GM13976 (cell line): ENCODE data around the gene BEAN1.

Experiments
- DNase-seq: peaks from one replicate; pipeline ENCODE4 v3.0.0; 2012; ENCODE audit warnings: low spot score
- CTCF ChIP-seq: IDR thresholded peaks from 2 replicates; pipeline ENCODE4 v1.5.1; 2012; ENCODE audit warnings: borderline replicate concordance, mild to moderate bottlenecking; ENCODE audit not compliant: insufficient read depth; ENCODE audit errors: extremely low read depth, missing control alignments, control extremely low read depth
- in situ Hi-C: fragments of 300-500 bp; cut with MboI; formaldehyde crosslinking; loops from one replicate; pipeline ENCODE4 v1.12.0; 2022; ENCODE audit warnings: low sequenced_read_pairs, mixed read lengths, inconsistent platforms; ENCODE audit not compliant: unreplicated experiment

The BEAN1 gene

GRCh38 chr16:66427036-66427860 lies at the start of gene BEAN1:
TSS of gene BEAN1 (plus strand) at chr16:66427295. CDS start at chr16:66437677, 10,382 bp downstream.
- no peak for DNase-seq
- TF ChIP-seq CTCF, result no peak
- in situ Hi-C loops, result no loop called here

GRCh38 chr16:66377324-66377723 lies 49.8 kb upstream of the BEAN1 start:
- DNase-seq, result no peak
- in situ Hi-C loops, result no loop called here
- no peak for TF ChIP-seq CTCF

- in situ Hi-C loops, result no loop called here
- DNase-seq, result no peak
- TF ChIP-seq CTCF, result no peak
Measured at GRCh38 chr16:66378741-66379570, 48.1 kb upstream of the BEAN1 start.

GRCh38 chr16:66379571-66379941 lies 47.5 kb upstream of the BEAN1 start:
- DNase-seq, result no peak
- in situ Hi-C loops, result no loop called here
- TF ChIP-seq CTCF, result no peak

- no peak for TF ChIP-seq CTCF
- in situ Hi-C loops, result no loop called here
- no peak for DNase-seq
Measured at GRCh38 chr16:66380421-66380820, 46.7 kb upstream of the BEAN1 start.

- in situ Hi-C loops, result no loop called here
- DNase-seq, result no peak
- no peak for TF ChIP-seq CTCF
Measured at GRCh38 chr16:66381585-66382170, 45.4 kb upstream of the BEAN1 start.
